Calu3 (cell line): Measurements from ENCODE around the gene MIGA2. TPM values are rescaled to one million over a fixed set of nuclear protein-coding genes. Genes with fewer than 3 reads are reported as not detected.

Experiments
- BruUV-seq: library from RNA; stranded (reverse); fragments of 400-500 nt; replicated peaks from 2 replicates; lab custom pipeline; 2021; lab: Mats Ljungman, UMichigan
- CTCF ChIA-PET: fragments of 300-600 bp; sonication (Branson Sonifier 250); formaldehyde crosslinking; loops from one replicate; lab custom pipeline; 2022; ENCODE audit warnings: antibody characterized with exemption; lab: Charles Lee
- DNase-seq: peaks from one replicate; pipeline ENCODE4 v3.0.0; 2022
- H3K27ac Mint-ChIP-seq: one replicate; pipeline ENCODE4 v1.8.0; 2022; ENCODE audit warnings: mixed read lengths; ENCODE audit not compliant: unreplicated experiment
- H3K27me3 Mint-ChIP-seq: one replicate; pipeline ENCODE4 v1.8.0; 2022; ENCODE audit warnings: mixed read lengths; ENCODE audit not compliant: unreplicated experiment
- H3K36me3 Mint-ChIP-seq: one replicate; pipeline ENCODE4 v1.8.0; 2022; ENCODE audit warnings: mild to moderate bottlenecking, moderate library complexity, mixed read lengths; ENCODE audit not compliant: insufficient read depth, unreplicated experiment
- H3K4me1 Mint-ChIP-seq: one replicate; pipeline ENCODE4 v1.8.0; 2022; ENCODE audit warnings: mild to moderate bottlenecking, low read depth, mixed read lengths; ENCODE audit not compliant: unreplicated experiment
- H3K4me3 Mint-ChIP-seq: one replicate; pipeline ENCODE4 v1.8.0; 2022; ENCODE audit warnings: mild to moderate bottlenecking, low read depth, moderate library complexity, mixed read lengths; ENCODE audit not compliant: unreplicated experiment
- H3K9me3 Mint-ChIP-seq: one replicate; pipeline ENCODE4 v1.8.0; 2022; ENCODE audit warnings: low read depth, mixed read lengths; ENCODE audit not compliant: unreplicated experiment
- CTCF ChIP-seq: fragments of 200-600 bp; IDR thresholded peaks from one replicate; pipeline ENCODE4 v1.8.0; 2022; ENCODE audit warnings: antibody characterized with exemption; ENCODE audit not compliant: unreplicated experiment
- intact Hi-C: fragments of 100-400 bp; cut with micrococcal nuclease; formaldehyde crosslinking; loops from one replicate; pipeline ENCODE4 v1.10.0; 2022; ENCODE audit not compliant: unreplicated experiment
- total RNA-seq: library from RNA; stranded (reverse); gene quantifications from 2 replicates; pipeline ENCODE4 v1.2.3, GENCODE V29; 2022

Gene MIGA2
- total RNA-seq, 1 experiment from 2014 or later: 17.8 TPM

- H3K9me3 Mint-ChIP-seq: no peaks in the 10 kb centered on the region
- BruUV-seq: no TSS peak
- H3K27ac Mint-ChIP-seq: no peak overlapping the region
- no peak overlapping the region for H3K4me3 Mint-ChIP-seq
- H3K4me1 Mint-ChIP-seq: no peaks in the 10 kb centered on the region
- no peak for TF ChIP-seq CTCF
- DNase-seq: no peak
- CTCF ChIA-PET: no interaction called here
- H3K36me3 Mint-ChIP-seq: peaks cover 12% of the 10 kb centered on the region
- no peaks in the 10 kb centered on the region for H3K27me3 Mint-ChIP-seq
- intact Hi-C loops: no loop called here
These were observed 59.5 kb downstream of the MIGA2 start for GRCh38 chr9:129095908-129096307.

GRCh38 chr9:129097671-129098306 is 61.4 kb downstream of the MIGA2 start:
- DNase-seq: no peak
- peaks cover 5% of the 10 kb centered on the region for H3K36me3 Mint-ChIP-seq
- intact Hi-C loops: no loop called here
- no peaks in the 10 kb centered on the region for H3K4me1 Mint-ChIP-seq
- CTCF ChIA-PET: interaction anchor here (0.5 kb wide), 1 partner anchor 22 kb away, joined by 5 read pairs; no protein-coding TSS in a partner anchor
- no TSS peak for BruUV-seq
- no peaks in the 10 kb centered on the region for H3K9me3 Mint-ChIP-seq
- no peak overlapping the region for H3K27ac Mint-ChIP-seq
- no peaks in the 10 kb centered on the region for H3K27me3 Mint-ChIP-seq
- H3K4me3 Mint-ChIP-seq: no peak overlapping the region
- TF ChIP-seq CTCF: no peak

GRCh38 chr9:129098328-129098727 is 61.9 kb downstream of the MIGA2 start:
- Mint-ChIP-seq H3K4me3 (no peak overlapping the region), H3K4me1 (no peaks in the 10 kb centered on the region), H3K27ac (no peak overlapping the region), H3K36me3 (peaks cover 5% of the 10 kb centered on the region), H3K27me3 (no peaks in the 10 kb centered on the region), H3K9me3 (no peaks in the 10 kb centered on the region)
- TF ChIP-seq CTCF: no peak
- no peak for DNase-seq
- CTCF ChIA-PET: interaction anchor here (0.5 kb wide), 1 partner anchor 21 kb away, joined by 5 read pairs; no protein-coding TSS in a partner anchor
- BruUV-seq: no TSS peak
- intact Hi-C loops: no loop called here

GRCh38 chr9:129100383-129101169 is 64.2 kb downstream of the MIGA2 start:
- DNase-seq: no peak
- no peaks in the 10 kb centered on the region for H3K9me3 Mint-ChIP-seq
- no peaks in the 10 kb centered on the region for H3K4me1 Mint-ChIP-seq
- H3K27ac Mint-ChIP-seq: no peak overlapping the region
- BruUV-seq: no TSS peak
- no peak overlapping the region for H3K4me3 Mint-ChIP-seq
- intact Hi-C loops: no loop called here
- no peaks in the 10 kb centered on the region for H3K27me3 Mint-ChIP-seq
- TF ChIP-seq CTCF: no peak
- peaks cover 3% of the 10 kb centered on the region for H3K36me3 Mint-ChIP-seq
- CTCF ChIA-PET: no interaction called here
